Aorta (tissue), 5 donors: Measurements from ENCODE around the gene CXCL17. TPM values are rescaled to one million over a fixed set of nuclear protein-coding genes. Genes with fewer than 3 reads are reported as not detected.
A peak's percentile ranks its signal among the peaks of the same experiment; 100 is the strongest.

ENCODE experiments used
- ATAC-seq: fragments of 200-7000 bp; cut with Tn5 transposase; one replicate; pipeline ENCODE4 v1.9.1; 2022; ENCODE audit warnings: moderate library complexity; ENCODE audit not compliant: low FRiP score
- DNase-seq, 2 donors: peaks; one replicate each; pipeline ENCODE4 v3.0.0-alpha.2; 2020
- H3K27ac ChIP-seq, 2 donors: one replicate each; pipeline ENCODE4 v1.5.1; 2013; ENCODE audit warnings: low read length in 2 of 2, mild to moderate bottlenecking in 2 of 2, moderate library complexity in 2 of 2, control low read depth in 1 of 2, inconsistent platforms in 1 of 2, low read depth in 1 of 2
- H3K27me3 ChIP-seq, 2 donors: one replicate each; pipeline ENCODE4 v1.6.1; 2013; ENCODE audit warnings: control low read depth in 1 of 2, low read length in 1 of 2, mild to moderate bottlenecking in 1 of 2, moderate library complexity in 1 of 2; ENCODE audit not compliant: insufficient read depth in 2 of 2, control insufficient read depth in 1 of 2
- H3K36me3 ChIP-seq, 2 donors: one replicate each; pipeline ENCODE4 v1.6.1; 2013; ENCODE audit warnings: control low read depth in 1 of 2, low read length in 1 of 2, mild to moderate bottlenecking in 1 of 2; ENCODE audit not compliant: insufficient read depth in 2 of 2, control insufficient read depth in 1 of 2
- H3K4me1 ChIP-seq, 2 donors: one replicate each; pipeline ENCODE4 v1.6.1; 2013; ENCODE audit warnings: low read length in 2 of 2, control low read depth in 1 of 2, mild to moderate bottlenecking in 1 of 2, moderate library complexity in 1 of 2; ENCODE audit not compliant: insufficient read depth in 2 of 2, control insufficient read depth in 1 of 2
- H3K4me3 ChIP-seq, 2 donors: one replicate each; pipeline ENCODE4 v1.5.1; 2013; ENCODE audit warnings: low read length in 2 of 2, control low read depth in 1 of 2, mild to moderate bottlenecking in 1 of 2
- H3K9me3 ChIP-seq: one replicate; pipeline ENCODE4 v1.6.1; 2013; ENCODE audit warnings: mild to moderate bottlenecking, low read length; ENCODE audit not compliant: control insufficient read depth
- WGBS, 2 donors: extraction: QIAGEN DNeasy Blood & Tissue Kit; methylation state at CpG; one replicate each; pipeline ENCODE4 v1.1.7; 2013; 5-methylcytosine and 5-hydroxymethylcytosine counted together
- intact Hi-C, 2 donors: fragments of 100-400 bp; cut with DNase I; formaldehyde crosslinking; loops; one replicate each; pipeline versions ENCODE4 v1.14.2 to v1.15.0; 2022
- polyA plus RNA-seq, 2 donors: library from polyadenylated mRNA; stranded (reverse); fragments of 200-250 nt; gene quantifications; one replicate each; pipeline ENCODE4 v1.2.3, GENCODE V29; 2013
- total RNA-seq, 2 donors: library from RNA; stranded (reverse); fragmentation: NEBNext Ultra II Directional; extraction: Animal tissue kit (Norgen Biotek cat#: 25700); gene quantifications; one replicate each; pipeline ENCODE4 v1.2.1, GENCODE V29; 2021
- donor health status: healthy with polysubstance abuse.
- donor health status: Bipolar disorder and iron deficiency.
- donor health status: DM: no; HTN: no; CAD: no.
- donor health status: DM: no; HTN: no; CAD: no.
- donor health status: DM: yes; HTN: yes; CAD: no.

Gene CXCL17
- total and polyA plus RNA-seq, 4 donors: 0.08 to 0.38 TPM; not detected in 2

DNA sequence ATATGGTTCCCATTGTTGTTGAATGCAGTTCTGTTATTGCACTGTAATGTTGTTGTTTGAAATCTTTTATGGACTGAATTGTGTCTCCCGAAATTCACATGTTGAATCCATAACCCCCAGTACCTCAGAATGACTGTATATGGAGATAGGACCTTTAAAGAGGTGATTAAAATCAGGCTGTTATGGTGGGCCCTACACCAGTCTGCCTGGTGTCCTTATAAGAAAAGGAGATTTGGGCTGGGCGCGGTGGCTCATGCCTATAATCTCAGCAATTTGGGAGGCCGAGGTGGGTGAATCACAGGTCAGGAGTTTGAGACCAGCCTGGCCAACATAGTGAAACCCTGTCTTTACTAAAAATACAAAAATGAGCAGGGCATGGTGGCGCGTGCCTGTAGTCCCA is 7.4 kb downstream of the CXCL17 start:
- no peaks in the 10 kb centered on the region for H3K9me3 ChIP-seq
- H3K27ac ChIP-seq: no peak overlapping the region
- H3K27me3 ChIP-seq: no peaks in the 10 kb centered on the region
- ATAC-seq: no peak
- no peaks in the 10 kb centered on the region for H3K4me1 ChIP-seq
- DNase-seq: no peak
- H3K4me3 ChIP-seq: no peak overlapping the region
- no peaks in the 10 kb centered on the region for H3K36me3 ChIP-seq
- intact Hi-C loops: no loop called here
- WGBS, 2 donors: 92 to 93% methylated on average over 6 of the region's 6 CpGs

DNA sequence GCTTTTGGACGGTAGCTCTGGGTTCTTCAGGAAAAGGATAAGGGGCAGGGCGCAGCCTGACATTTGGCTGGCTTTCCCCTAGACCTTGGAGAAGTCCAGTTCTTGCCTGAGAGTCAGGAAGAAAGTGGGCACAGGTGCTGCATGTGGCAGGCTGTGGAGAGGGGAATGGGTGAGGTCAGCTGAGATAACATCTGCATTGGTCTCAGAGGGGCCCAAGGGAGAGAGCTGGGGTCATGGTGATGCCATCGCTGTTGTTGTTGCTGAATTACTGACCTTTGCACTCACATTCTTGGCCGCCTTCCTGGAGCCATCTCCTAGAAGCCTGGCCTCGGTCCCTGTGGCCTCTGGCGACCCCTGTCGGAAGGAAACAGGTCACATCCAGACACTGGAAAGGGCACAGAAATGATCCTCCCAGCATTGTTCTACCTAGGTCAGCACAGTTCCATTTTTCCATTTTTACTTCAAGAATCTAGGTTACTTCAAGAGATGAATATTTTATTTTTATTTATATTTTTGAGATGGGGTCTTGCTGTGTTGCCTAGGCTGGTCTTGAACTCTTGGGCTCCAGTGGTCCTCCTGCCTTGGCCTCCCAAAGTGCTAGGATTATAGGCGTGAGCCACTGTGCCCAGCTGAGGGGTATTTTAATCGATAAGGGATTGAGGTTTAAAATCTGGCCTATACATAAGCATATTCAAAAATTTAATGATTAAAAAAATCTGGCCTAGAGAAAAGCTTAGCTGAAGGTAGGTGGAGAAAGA is 9.1 kb downstream of the CXCL17 start:
- DNase-seq: peak; percentile 77 to 91
- Histone ChIP-seq H3K36me3 (no peaks in the 10 kb centered on the region), H3K27ac (no peak overlapping the region), H3K4me3 (no peak overlapping the region), H3K4me1 (no peaks in the 10 kb centered on the region), H3K9me3 (no peaks in the 10 kb centered on the region), H3K27me3 (no peaks in the 10 kb centered on the region)
- ATAC-seq: peak; percentile 77
- WGBS, 2 donors: 39 to 44% methylated on average over 9 of the region's 9 CpGs
- intact Hi-C loops: no loop called here

DNA sequence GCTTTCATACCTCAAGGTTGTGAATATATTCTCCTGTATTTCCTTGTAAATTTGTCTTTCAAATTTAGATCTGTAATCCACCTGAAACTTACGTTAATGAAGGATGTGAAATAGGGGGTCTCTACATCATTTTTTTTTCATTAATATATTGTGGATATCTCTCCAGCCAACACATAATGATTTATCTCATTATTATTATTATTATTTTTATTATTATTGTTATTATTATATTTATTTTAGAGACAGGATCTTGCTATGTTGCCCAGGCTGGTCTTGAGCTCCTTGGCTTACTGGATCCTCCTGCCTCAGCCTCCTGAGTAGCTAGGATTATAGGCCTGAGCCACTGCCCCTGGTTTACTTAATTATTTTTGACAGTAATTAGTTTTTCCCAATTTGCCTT is 11.3 kb downstream of the CXCL17 start:
- DNase-seq (no peak), ATAC-seq (no peak)
- Histone ChIP-seq H3K36me3 (no peaks in the 10 kb centered on the region), H3K4me1 (no peaks in the 10 kb centered on the region), H3K9me3 (no peaks in the 10 kb centered on the region), H3K27ac (no peak overlapping the region), H3K4me3 (no peak overlapping the region), H3K27me3 (peaks cover 0 to 1% of the 10 kb centered on the region in 2 donors)
- 93% methylated on average over 1 of the region's 1 CpG for WGBS, 2 donors
- intact Hi-C loops: no loop called here

DNA sequence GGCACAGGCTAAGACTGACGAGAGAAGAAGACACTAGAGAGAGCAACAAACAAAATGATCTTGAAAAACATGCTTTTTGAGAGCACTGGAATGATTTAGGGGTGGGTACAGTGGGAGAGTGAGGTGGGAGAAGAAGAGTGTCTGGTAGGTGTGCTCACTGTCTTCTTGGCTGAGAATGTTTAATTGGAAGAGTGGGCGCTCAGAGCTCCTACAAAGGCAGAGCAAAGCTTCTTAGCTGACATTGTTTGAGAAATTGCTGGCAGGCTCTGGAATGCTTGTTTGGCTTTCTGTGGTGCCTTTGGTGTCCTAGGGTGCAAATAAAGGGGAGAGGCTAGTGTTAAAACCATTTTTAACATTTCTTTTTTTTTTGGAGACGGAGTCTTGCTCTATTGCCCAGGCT is 14.1 kb downstream of the CXCL17 start:
- 84 to 92% methylated on average over 3 of the region's 3 CpGs for WGBS, 2 donors
- intact Hi-C loops: loop anchor here in 1 of 2 donors (10.0 kb wide), 1 partner anchor 294 kb away; the partner anchor contains the start of gene POU2F2
- DNase-seq: no peak
- H3K4me1 ChIP-seq: no peaks in the 10 kb centered on the region
- H3K36me3 ChIP-seq: no peaks in the 10 kb centered on the region
- peaks cover 0 to 1% of the 10 kb centered on the region in 2 donors for H3K27me3 ChIP-seq
- no peaks in the 10 kb centered on the region for H3K9me3 ChIP-seq
- H3K27ac ChIP-seq: no peak overlapping the region
- no peak for ATAC-seq
- H3K4me3 ChIP-seq: no peak overlapping the region

DNA sequence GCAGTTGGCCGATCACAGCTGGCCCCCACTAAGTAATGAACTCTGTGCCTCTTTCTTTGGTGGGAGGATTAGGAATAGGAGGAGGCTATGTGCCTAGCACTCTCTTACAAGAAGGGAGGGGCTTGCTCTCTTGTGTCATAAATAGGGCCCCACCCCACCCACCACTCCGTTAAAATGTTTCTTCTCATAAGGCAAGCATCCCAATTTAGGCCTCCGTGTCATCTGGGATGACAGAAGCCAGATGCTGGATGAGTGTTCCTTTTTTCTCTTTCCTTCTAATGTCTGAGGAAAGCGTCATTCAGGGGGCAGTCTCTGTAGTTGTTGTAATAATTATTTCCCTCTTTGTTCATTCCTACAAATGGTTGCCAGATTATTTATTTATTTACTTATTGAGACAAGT is 15.4 kb downstream of the CXCL17 start, which contains the start of gene LIPE:
Gene LIPE (minus strand): TSS at position 76 of the 400 bp plus-strand sequence. CDS start 239 bp downstream, outside the sequence.
- Histone ChIP-seq H3K9me3 (no peaks in the 10 kb centered on the region), H3K4me3 (no peak within 1 kb of the TSS), H3K27ac (no peak within 1 kb of the TSS), H3K4me1 (no peaks in the 10 kb centered on the region), H3K27me3 (peaks cover 0 to 1% of the 10 kb centered on the region in 2 donors), H3K36me3 (no peaks in the 10 kb centered on the region)
- intact Hi-C loops: loop anchor here in 1 of 2 donors (10.0 kb wide), 1 partner anchor 293 kb away; the partner anchor contains the start of gene POU2F2
- ATAC-seq (no peak), DNase-seq (no peak)
- 86 to 87% methylated on average over 4 of the region's 4 CpGs for WGBS, 2 donors

DNA sequence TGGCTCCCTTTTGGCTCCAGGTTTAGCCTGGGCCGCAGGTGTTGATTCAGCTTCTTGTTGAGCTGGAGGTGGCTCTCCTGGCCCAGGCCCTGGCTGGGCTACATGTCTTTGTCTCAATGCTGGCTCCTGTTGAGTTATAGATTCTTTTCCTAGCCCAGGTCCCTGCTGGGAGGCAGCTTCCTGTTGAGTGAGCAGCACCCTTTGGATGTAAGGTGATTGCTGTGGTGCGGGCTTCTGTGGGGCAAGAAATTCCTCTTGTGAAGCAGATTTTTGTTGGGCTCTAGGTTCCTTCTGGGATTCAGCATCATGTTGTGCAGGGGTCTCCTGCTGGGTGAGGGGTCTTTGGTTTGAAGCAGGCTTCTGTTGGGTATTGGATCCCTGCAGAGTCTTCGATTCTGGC is 16.1 kb downstream of the CXCL17 start:
- ATAC-seq: no peak
- Histone ChIP-seq H3K27ac (no peak overlapping the region), H3K27me3 (peaks cover 0 to 1% of the 10 kb centered on the region in 2 donors), H3K9me3 (no peaks in the 10 kb centered on the region), H3K36me3 (no peaks in the 10 kb centered on the region), H3K4me1 (no peaks in the 10 kb centered on the region), H3K4me3 (no peak overlapping the region)
- 96 to 98% methylated on average over 3 of the region's 3 CpGs for WGBS, 2 donors
- DNase-seq: no peak
- intact Hi-C loops: loop anchor here in 1 of 2 donors (10.0 kb wide), 1 partner anchor 292 kb away; the partner anchor contains the start of gene POU2F2

DNA sequence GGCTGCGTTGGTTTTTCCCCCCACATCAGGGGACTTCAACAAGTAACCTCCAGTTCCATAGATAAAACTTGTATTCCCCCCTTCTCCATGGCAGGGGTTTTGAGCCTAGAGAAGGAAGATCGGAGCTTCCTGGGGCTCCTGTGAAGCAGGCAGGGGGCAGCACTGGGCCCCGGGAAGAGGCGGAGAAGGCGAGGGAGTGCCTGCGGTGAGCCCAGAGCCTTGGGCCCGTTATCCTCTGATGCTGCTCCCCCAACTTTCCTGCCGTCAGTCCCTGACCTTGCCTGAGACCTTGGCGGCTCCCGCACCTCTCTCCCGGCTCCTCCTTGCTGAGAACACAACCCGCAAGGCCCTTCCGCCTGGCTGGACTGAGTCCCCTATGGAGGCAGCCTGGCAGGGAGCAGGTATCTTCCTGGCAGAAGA is 18.0 kb downstream of the CXCL17 start:
- no peak overlapping the region for H3K4me3 ChIP-seq
- ATAC-seq (no peak), DNase-seq (no peak)
- H3K9me3 ChIP-seq: no peaks in the 10 kb centered on the region
- 66 to 67% methylated on average over 13 of the region's 13 CpGs for WGBS, 2 donors
- intact Hi-C loops: loop anchor here in 1 of 2 donors (10.0 kb wide), 1 partner anchor 290 kb away; the partner anchor contains the start of gene POU2F2
- peaks cover 0 to 1% of the 10 kb centered on the region in 2 donors for H3K27me3 ChIP-seq
- H3K36me3 ChIP-seq: no peaks in the 10 kb centered on the region
- no peaks in the 10 kb centered on the region for H3K4me1 ChIP-seq
- no peak overlapping the region for H3K27ac ChIP-seq

DNA sequence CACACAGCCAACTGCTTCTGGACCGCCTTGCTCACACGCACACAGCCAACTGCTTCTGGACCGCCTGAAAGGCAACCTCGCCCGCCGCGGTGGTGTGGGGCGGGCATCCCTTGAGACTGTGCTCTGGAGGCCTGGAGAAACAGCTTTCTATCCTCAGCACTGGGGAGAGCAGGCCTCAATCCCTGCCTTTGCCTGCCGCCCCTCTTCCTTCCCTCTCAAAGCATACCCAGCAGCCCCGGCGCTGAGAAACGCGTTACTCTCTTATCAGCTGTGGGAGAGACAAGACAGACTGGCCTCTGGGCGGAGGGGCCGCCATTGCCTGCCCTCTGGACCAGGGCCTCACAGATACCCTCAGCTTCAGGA is 18.4 kb downstream of the CXCL17 start:
- Histone ChIP-seq H3K4me3 (no peak overlapping the region), H3K4me1 (no peaks in the 10 kb centered on the region), H3K9me3 (no peaks in the 10 kb centered on the region), H3K27ac (no peak overlapping the region), H3K27me3 (peaks cover 0 to 1% of the 10 kb centered on the region in 2 donors), H3K36me3 (no peaks in the 10 kb centered on the region)
- intact Hi-C loops: loop anchor here in 1 of 2 donors (10.0 kb wide), 1 partner anchor 290 kb away; the partner anchor contains the start of gene POU2F2
- ATAC-seq (no peak), DNase-seq (no peak)
- 51 to 55% methylated on average over 15 of the region's 15 CpGs for WGBS, 2 donors
